GM12864 (cell line): ENCODE results near the gene CBR4.

Experiments used
- DNase-seq: peaks from one replicate; pipeline ENCODE4 v3.0.0-alpha.2; 2011; ENCODE audit warnings: low read depth
- H3K4me3 ChIP-seq: 2 replicates; pipeline ENCODE4 v1.5.1; 2011; ENCODE audit warnings: mild to moderate bottlenecking, low read depth, low read length, control low read depth
- CTCF ChIP-seq: IDR thresholded peaks from 2 replicates; pipeline ENCODE4 v1.5.1; 2011; ENCODE audit warnings: low read depth, mild to moderate bottlenecking, moderate library complexity, low read length, control low read depth, inconsistent platforms; ENCODE audit errors: missing control alignments

Gene CBR4

GRCh38 chr4:169032194-169032593, 22.1 kb upstream of the CBR4 start:
- no peak overlapping the region for H3K4me3 ChIP-seq
- no peak for TF ChIP-seq CTCF
- no peak for DNase-seq

- DNase-seq, result no peak
- H3K4me3 ChIP-seq, result no peak overlapping the region
- TF ChIP-seq CTCF, result no peak
Observed at GRCh38 chr4:169031392-169031791, 21.3 kb upstream of the CBR4 start.

- DNase-seq, result no peak
- H3K4me3 ChIP-seq, result no peak overlapping the region
- no peak for TF ChIP-seq CTCF
Observed at GRCh38 chr4:169030562-169030982, 20.5 kb upstream of the CBR4 start.

DNA sequence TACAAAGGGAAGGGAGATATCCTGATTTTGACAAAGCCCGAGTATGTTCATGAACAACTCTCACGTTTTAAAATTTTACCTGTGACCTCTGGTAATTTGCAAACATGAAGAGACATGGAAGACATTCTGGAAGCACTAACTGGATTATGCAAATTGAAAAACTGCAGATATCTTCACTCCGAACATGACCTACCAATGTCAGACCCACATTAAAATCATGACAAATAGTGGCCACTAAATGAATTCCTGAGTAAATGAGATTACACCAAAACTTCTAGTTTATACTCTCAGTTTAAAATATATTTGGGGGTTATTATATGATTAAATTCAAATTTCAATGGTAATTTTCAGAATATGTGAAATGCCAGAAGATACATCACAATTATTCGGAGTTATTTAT, 19.9 kb upstream of the CBR4 start:
- no peak for DNase-seq
- TF ChIP-seq CTCF, result no peak
- H3K4me3 ChIP-seq, result no peak overlapping the region

- TF ChIP-seq CTCF, result no peak
- H3K4me3 ChIP-seq, result no peak overlapping the region
- DNase-seq, result no peak
Observed at GRCh38 chr4:169027663-169028062, 17.6 kb upstream of the CBR4 start.

- TF ChIP-seq CTCF, result no peak
- DNase-seq, result no peak
- H3K4me3 ChIP-seq, result no peak overlapping the region
Observed at GRCh38 chr4:169025184-169025583, 15.1 kb upstream of the CBR4 start.

DNA sequence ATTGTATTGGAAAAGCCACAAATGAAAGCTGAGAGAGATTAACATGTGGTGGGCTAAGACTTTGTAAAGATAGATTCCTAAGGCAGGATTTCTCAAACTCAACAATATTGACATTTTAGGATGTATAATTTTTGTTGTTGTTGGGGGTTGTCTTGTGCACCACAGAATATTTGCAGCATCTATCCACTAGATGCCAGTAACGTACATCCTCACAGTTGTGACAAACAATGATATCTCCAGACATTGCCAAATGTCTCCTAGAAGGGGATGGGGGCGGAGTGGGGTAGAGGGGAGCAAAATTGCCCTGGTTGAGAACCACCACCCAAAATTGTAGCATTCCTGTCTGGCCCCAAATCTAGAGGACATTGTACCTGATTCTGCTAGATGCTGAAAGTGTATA, 14.7 kb upstream of the CBR4 start:
- TF ChIP-seq CTCF, result peak; percentile 68
- H3K4me3 ChIP-seq, result no peak overlapping the region
- DNase-seq, result no peak
